NCI-H2107 treated with DMSO at 0.1 percent for 48 hours (cell line): ENCODE data around the gene TCL1A.
"Not testable (repeated sequence)": the region's sequence is repeated elsewhere in the genome, so short reads cannot be mapped to it uniquely, and the experiment has no call there.

Experiments
- DNase-seq: peaks from one replicate; lab custom pipeline; 2025; ENCODE audit not compliant: unreplicated experiment; lab: John Stamatoyannopoulos, UW

Gene TCL1A

GRCh38 chr14:95679148-95679815 is 34.6 kb downstream of the TCL1A start:
- DNase-seq = peak; percentile 43

- DNase-seq = no peak
Measured at GRCh38 chr14:95677179-95677835, 36.6 kb downstream of the TCL1A start.

- DNase-seq = no peak
Measured at GRCh38 chr14:95675486-95675885, 38.4 kb downstream of the TCL1A start.

- DNase-seq = no peak
Measured at GRCh38 chr14:95674613-95675012, 39.3 kb downstream of the TCL1A start.

- DNase-seq = no peak
Measured at GRCh38 chr14:95668235-95668772, 45.6 kb downstream of the TCL1A start.

GRCh38 chr14:95667249-95667693 is 46.7 kb downstream of the TCL1A start:
- peak; percentile 85 for DNase-seq

- DNase-seq = no peak
Measured at GRCh38 chr14:95666450-95666849, 47.5 kb downstream of the TCL1A start.

GRCh38 chr14:95665530-95665929 is 48.4 kb downstream of the TCL1A start:
- not testable (repeated sequence) for DNase-seq

- peak; percentile 61 for DNase-seq
Measured at GRCh38 chr14:95664546-95664945, 49.4 kb downstream of the TCL1A start.

GRCh38 chr14:95664066-95664465 is 49.9 kb downstream of the TCL1A start:
- DNase-seq = peak; percentile 61

- DNase-seq = no peak
Measured at GRCh38 chr14:95663226-95663797, 50.6 kb downstream of the TCL1A start.

GRCh38 chr14:95662376-95663186 is 51.3 kb downstream of the TCL1A start:
- no peak for DNase-seq

- no peak for DNase-seq
Measured at GRCh38 chr14:95660651-95661515, 53.0 kb downstream of the TCL1A start.

GRCh38 chr14:95659990-95660385 is 53.9 kb downstream of the TCL1A start:
- no peak for DNase-seq
